GM19238 (cell line): ENCODE measurements around the gene CATSPER3.
"Not testable (repeated sequence)": the region's sequence is repeated elsewhere in the genome, so short reads cannot be mapped to it uniquely, and the experiment has no call there.

Experiments
- DNase-seq: peaks from one replicate; pipeline ENCODE4 v3.0.0; 2011; ENCODE audit warnings: low spot score; ENCODE audit not compliant: insufficient read length

CATSPER3 gene

GRCh38 chr5:134975078-134975715 is 7.5 kb downstream of the CATSPER3 start:
- no peak for DNase-seq

- no peak for DNase-seq
These were observed 8.1 kb downstream of the CATSPER3 start for GRCh38 chr5:134975843-134976242.

- DNase-seq: no peak
These were observed 9.1 kb downstream of the CATSPER3 start for GRCh38 chr5:134976841-134977240.

- no peak for DNase-seq
These were observed 11.7 kb downstream of the CATSPER3 start for GRCh38 chr5:134979416-134979815.

GRCh38 chr5:134982230-134982629 is 14.5 kb downstream of the CATSPER3 start:
- DNase-seq: no peak

GRCh38 chr5:134989266-134989830 is 21.6 kb downstream of the CATSPER3 start:
- DNase-seq: no peak

GRCh38 chr5:134990183-134990582 is 22.5 kb downstream of the CATSPER3 start:
- DNase-seq: not testable (repeated sequence)

GRCh38 chr5:134992148-134992547 is 24.4 kb downstream of the CATSPER3 start:
- no peak for DNase-seq

GRCh38 chr5:134993161-134993560 is 25.5 kb downstream of the CATSPER3 start:
- DNase-seq: no peak

- no peak for DNase-seq
These were observed 27.0 kb downstream of the CATSPER3 start for GRCh38 chr5:134994560-134995156.

- DNase-seq: no peak
These were observed 28.2 kb downstream of the CATSPER3 start for GRCh38 chr5:134995850-134996402.

- DNase-seq: no peak
These were observed 29.3 kb downstream of the CATSPER3 start for GRCh38 chr5:134997015-134997414.

- not testable (repeated sequence) for DNase-seq
These were observed 30.4 kb downstream of the CATSPER3 start for GRCh38 chr5:134998068-134998467.

- DNase-seq: no peak
These were observed 36.7 kb downstream of the CATSPER3 start for GRCh38 chr5:135004376-135004775.

- no peak for DNase-seq
These were observed 37.4 kb downstream of the CATSPER3 start for GRCh38 chr5:135005076-135005475.

GRCh38 chr5:135007305-135007704 is 39.6 kb downstream of the CATSPER3 start:
- no peak for DNase-seq

GRCh38 chr5:135007749-135008363 is 40.1 kb downstream of the CATSPER3 start:
- no peak for DNase-seq

- DNase-seq: no peak
These were observed 40.8 kb downstream of the CATSPER3 start for GRCh38 chr5:135008556-135008955.

- no peak for DNase-seq
These were observed 41.5 kb downstream of the CATSPER3 start for GRCh38 chr5:135008981-135009735.

- DNase-seq: no peak
These were observed 42.2 kb downstream of the CATSPER3 start for GRCh38 chr5:135009736-135010501.
